Measurements from ENCODE around the gene MTF1. TPM values are rescaled to one million over a fixed set of nuclear protein-coding genes. Genes with fewer than 3 reads are reported as not detected.

MTF1 gene
- total and polyA plus RNA-seq, 5 experiments from 2014 or later: 10.3 to 28.1 (median 23.1) TPM

DNA sequence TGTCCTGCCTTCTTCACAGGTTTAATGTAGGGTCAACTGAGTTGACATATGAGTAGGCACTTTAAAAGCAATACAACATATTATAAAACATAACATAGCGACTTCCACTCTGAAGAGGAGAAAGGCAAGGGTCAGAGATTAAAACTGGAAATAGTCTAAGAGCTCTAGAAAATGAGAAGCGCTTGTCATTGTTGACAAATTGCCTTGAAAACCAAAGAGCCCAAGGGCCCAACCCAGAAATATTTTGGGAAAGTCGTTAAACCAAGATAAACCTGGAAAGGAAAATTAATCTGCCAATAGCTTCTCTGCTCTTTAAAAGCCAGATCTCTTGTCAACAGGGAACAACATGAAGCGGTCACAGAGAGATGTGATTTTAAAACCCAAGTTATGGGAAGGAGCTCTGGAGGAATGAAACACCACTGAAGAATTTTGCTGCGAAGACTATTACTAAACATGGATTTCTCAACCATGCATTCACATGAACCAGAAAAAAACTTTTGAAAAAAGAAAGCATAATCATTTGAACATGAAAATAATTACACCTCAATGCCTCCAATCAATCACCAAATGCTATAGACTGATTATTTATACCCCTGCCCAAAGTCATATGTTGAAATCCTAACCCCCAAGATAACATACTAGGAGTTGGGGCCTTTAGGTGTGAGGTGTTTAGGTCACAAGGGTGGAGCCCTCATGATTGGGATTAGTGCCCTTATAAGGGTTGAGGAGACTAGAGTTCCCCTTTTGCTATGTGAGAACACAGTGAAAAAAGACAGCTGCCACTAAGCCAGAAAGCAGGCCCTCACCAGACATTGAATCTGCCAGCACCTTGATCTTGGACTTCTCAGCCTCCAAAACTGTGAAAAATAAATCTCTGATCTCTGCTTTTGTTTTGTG lies 33.0 kb upstream of the MTF1 start:
- Mint-ChIP-seq H3K36me3 (peaks cover 0 to 39% (median 13%) of the 10 kb centered on the region in 3 donors), H3K27ac (peak overlapping the region in 8 of 10 donors; percentile 5 to 81 (median 63)), H3K4me3 (no peak overlapping the region), H3K27me3 (no peaks in the 10 kb centered on the region), H3K4me1 (peaks cover 3 to 16% (median 6%) of the 10 kb centered on the region in 4 donors), H3K9me3 (peaks cover 0 to 4% (median 0%) of the 10 kb centered on the region in 9 donors)
- ATAC-seq: no peak
- DNase-seq: no peak
- POLR2A ChIA-PET: interaction anchor here (0.7 to 1.2 kb wide), 2 partner anchors 127 kb away, joined by 3 to 6 read pairs; no protein-coding TSS in a partner anchor

DNA sequence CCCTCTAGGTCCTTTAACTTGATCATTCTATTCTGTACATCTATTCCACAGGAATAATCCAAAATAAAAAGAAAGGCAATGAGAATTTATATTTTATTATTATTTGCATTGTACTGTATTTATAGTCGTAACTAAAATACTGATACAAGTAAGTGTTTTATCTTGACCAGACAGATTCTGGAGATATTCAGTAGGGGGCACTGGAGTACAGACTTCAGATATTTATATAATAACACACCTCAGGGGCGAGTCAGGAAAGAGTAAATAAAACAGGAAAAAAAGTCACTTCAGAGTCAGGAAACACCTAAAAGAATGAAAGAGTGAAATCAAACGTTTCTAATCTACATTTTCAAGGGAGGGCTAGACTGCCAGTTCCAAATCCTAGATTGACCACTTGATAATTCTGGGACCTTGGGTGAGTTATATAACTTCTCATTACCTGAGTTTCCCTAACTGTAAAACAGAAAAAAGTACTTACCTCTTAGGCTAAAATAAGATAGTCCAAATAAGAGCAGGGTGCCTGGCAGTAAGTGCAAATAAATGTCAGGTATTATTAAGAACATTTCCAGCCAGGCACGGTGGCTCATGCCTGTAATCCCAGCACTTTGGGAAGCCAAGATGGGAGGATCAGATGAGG lies 31.1 kb upstream of the MTF1 start:
- H3K36me3 Mint-ChIP-seq: peaks cover 0 to 58% (median 22%) of the 10 kb centered on the region in 3 donors
- H3K4me3 Mint-ChIP-seq: no peak overlapping the region
- POLR2A ChIA-PET: no interaction called here
- H3K4me1 Mint-ChIP-seq: peaks cover 3 to 16% (median 7%) of the 10 kb centered on the region in 4 donors
- ATAC-seq (peak; percentile 65 to 76), DNase-seq (peak in 5 of 10 donors; percentile 10 to 64 (median 37))
- H3K9me3 Mint-ChIP-seq: peaks cover 0 to 4% (median 0%) of the 10 kb centered on the region in 9 donors
- H3K27ac Mint-ChIP-seq: peak overlapping the region in 9 of 10 donors; percentile 11 to 81 (median 48)
- H3K27me3 Mint-ChIP-seq: no peaks in the 10 kb centered on the region

DNA sequence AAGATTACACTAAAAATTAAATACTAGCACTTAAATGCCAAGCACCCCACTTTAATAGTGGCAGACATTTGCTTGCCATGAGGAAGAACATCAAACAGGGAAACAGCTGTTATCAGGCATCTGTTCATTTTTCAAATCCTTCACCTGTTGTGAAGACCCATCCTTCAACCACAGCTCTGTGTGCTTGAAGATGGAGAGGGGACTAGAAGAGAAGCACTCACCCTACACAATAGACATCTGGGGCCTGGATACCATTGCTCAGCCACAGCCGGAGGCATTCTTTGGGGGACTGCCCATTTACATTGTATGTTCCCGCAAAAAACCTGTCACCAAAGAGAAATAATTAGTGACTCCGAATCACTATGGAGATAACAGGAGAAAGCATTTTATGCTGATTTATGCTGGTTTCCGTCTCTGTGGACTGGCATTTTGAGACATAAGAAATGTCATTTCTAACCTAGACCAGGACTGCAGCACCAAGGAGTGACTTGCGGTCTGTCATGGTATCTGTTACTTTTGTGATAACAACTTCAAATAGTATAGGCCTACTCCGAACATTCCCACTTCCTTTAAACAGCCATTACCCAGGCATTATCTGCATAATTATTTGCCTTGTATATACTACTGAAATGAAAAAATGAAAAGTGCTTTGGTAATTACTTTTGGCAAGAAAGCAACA lies 28.8 kb upstream of the MTF1 start:
- ATAC-seq (no peak), DNase-seq (no peak)
- Mint-ChIP-seq H3K36me3 (peaks cover 0 to 79% (median 26%) of the 10 kb centered on the region in 3 donors), H3K4me1 (peaks cover 0 to 17% (median 10%) of the 10 kb centered on the region in 4 donors), H3K4me3 (no peak overlapping the region), H3K27me3 (no peaks in the 10 kb centered on the region), H3K9me3 (peaks cover 0 to 2% (median 0%) of the 10 kb centered on the region in 9 donors), H3K27ac (no peak overlapping the region)
- POLR2A ChIA-PET: no interaction called here

DNA sequence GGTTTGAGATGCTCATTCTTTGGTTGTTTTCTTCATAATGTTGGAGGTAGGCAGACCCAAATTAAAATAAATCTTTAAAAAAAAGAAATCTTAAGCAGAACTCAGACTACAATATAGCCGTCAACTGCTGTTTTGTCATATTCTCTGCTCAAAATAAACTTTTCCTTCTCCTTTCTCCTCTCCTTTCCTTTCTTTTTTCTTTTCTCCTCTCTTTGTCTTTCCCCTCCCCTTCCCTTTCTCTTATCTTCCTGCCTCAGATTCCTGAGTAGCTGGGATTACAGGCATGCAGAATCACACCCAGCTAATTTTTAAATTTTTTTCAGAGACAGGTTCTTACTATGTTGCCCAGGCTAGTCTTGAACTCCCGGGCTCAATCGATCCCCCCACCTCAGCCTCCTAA lies 24.8 kb upstream of the MTF1 start:
- H3K36me3 Mint-ChIP-seq: peaks cover 0 to 97% (median 30%) of the 10 kb centered on the region in 3 donors
- POLR2A ChIA-PET: no interaction called here
- H3K9me3 Mint-ChIP-seq: no peaks in the 10 kb centered on the region

DNA sequence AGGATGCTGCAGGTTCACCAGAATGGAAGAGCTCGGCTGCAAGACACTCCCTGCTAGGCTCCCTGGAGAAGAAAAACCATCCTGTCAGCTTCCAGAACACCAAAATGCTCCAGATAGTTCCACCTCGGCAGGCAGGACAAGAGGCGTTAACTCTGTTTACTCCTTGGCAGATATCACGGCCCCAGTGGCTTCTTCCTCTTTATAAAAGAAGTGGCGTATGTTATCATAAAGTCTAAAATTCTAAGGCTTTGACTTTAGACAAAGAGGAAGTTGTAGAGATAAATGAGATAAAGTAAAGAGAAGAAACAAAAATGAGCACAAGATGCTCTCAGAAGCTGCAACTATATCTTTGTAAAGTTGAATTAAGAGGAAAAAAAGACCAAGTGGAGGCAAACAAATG lies 24.3 kb upstream of the MTF1 start:
- H3K9me3 Mint-ChIP-seq: no peaks in the 10 kb centered on the region
- POLR2A ChIA-PET: no interaction called here
- DNase-seq (no peak), ATAC-seq (no peak)
- no peaks in the 10 kb centered on the region for H3K27me3 Mint-ChIP-seq
- H3K27ac Mint-ChIP-seq: peak overlapping the region in 6 of 10 donors; percentile 16 to 90 (median 58)
- peaks cover 0 to 96% (median 30%) of the 10 kb centered on the region in 3 donors for H3K36me3 Mint-ChIP-seq
- H3K4me3 Mint-ChIP-seq: peak overlapping the region in 2 of 10 donors; percentile 31 to 40
- H3K4me1 Mint-ChIP-seq: peaks cover 0 to 15% (median 4%) of the 10 kb centered on the region in 4 donors

More for the DNA sequence above, 24.8 kb upstream of the MTF1 start:
- DNase-seq (no peak), ATAC-seq (no peak)
- peak overlapping the region in 5 of 10 donors; percentile 16 to 90 (median 48) for H3K27ac Mint-ChIP-seq
- H3K4me1 Mint-ChIP-seq: peaks cover 0 to 15% (median 4%) of the 10 kb centered on the region in 4 donors
- no peaks in the 10 kb centered on the region for H3K27me3 Mint-ChIP-seq
- no peak overlapping the region for H3K4me3 Mint-ChIP-seq

DNA sequence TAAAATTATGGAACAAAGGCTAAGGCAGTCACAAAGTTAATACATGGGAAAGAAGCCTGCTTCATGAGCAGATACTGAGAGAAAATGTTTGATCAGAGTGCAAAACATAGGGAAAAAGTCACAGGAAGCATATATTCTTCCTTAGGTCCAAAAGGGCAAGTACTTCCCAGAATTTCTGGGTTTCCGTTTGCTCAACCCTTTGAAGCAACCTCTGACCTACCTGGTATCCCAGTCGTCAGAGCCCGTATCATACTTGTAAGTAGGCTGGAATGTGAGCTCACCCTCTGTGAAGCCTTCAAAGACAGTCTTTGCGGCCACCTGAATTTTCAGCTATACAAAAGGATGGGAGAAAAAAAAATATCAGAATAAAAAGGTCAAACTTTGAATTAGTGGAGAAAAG lies 20.5 kb upstream of the MTF1 start:
- POLR2A ChIA-PET: no interaction called here
- peaks cover 0 to 15% (median 3%) of the 10 kb centered on the region in 4 donors for H3K4me1 Mint-ChIP-seq
- H3K27ac Mint-ChIP-seq: no peak overlapping the region

DNA sequence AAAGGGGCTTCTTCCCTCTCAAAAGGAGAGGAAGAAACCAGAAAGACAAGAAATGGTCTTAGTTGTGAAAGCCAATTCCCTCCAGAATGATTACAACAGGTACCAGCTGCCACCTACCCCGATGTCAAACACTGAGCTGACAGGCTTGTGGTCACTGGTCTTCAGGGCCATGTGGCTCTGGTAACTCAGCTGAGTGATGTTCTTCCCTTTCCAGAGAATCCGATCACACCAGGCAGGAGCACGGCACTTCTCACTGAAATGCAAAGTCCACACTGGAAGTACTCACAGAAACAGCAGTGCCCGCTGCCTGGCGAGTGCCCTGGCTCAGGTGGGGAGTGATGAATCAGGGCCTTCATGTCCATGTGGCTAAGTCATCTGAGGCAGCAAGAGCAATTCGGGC lies 18.7 kb upstream of the MTF1 start:
- DNase-seq: no peak
- peaks cover 0 to 4% (median 0%) of the 10 kb centered on the region in 4 donors for H3K4me1 Mint-ChIP-seq
- POLR2A ChIA-PET: no interaction called here
- H3K9me3 Mint-ChIP-seq: no peaks in the 10 kb centered on the region
- H3K36me3 Mint-ChIP-seq: peaks cover 8 to 90% (median 26%) of the 10 kb centered on the region in 3 donors
- H3K4me3 Mint-ChIP-seq: no peak overlapping the region
- ATAC-seq: no peak
- H3K27ac Mint-ChIP-seq: peak overlapping the region in 3 of 10 donors; percentile 9 to 37 (median 31)
- no peaks in the 10 kb centered on the region for H3K27me3 Mint-ChIP-seq

More for the DNA sequence above, 20.5 kb upstream of the MTF1 start:
- ATAC-seq: no peak
- no peak overlapping the region for H3K4me3 Mint-ChIP-seq
- no peaks in the 10 kb centered on the region for H3K9me3 Mint-ChIP-seq
- DNase-seq: no peak
- no peaks in the 10 kb centered on the region for H3K27me3 Mint-ChIP-seq
- peaks cover 5 to 90% (median 19%) of the 10 kb centered on the region in 3 donors for H3K36me3 Mint-ChIP-seq

DNA sequence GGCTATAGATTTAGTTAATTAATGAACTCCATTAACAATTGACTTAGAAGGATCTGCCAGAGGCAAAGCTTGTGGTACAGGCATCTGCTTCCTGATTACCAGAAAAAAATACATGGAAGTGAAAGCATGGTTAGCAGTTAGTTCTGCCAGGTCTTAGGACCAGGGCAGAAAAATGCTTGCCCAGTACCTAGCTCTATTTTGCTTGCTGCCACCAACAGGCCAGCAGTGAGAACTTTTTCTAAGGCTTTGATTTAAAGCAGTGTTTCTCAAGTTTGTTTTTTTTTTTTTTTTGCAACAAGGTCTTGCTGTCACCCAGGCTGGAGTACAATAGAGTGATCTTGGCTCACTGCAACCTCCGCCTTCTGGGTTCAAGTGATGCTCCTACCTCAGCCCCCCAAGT lies 16.4 kb upstream of the MTF1 start:
- POLR2A ChIA-PET: interaction anchor here (0.9 kb wide), 1 partner anchor 16 kb away, joined by 4 read pairs; the partner anchor contains the start of gene MTF1

DNA sequence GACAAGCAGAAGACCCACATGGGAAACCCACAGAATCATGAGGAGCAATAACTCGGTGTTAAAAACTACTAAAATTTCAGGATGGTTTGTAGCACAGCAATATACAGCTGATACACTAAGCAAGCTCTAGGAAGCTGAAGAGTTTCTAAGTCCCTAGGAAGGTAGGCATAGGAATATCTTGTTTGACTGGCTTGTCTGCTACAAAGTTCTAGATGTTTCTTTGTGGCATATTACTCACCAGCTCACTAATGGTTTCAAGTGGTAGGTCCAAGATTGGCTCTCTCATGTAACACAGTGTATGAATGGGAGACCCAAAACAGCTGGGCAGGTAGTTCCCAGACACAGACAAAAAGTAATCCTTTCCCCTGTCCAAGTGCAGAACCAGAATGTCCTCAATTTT lies 13.3 kb upstream of the MTF1 start:
- peak overlapping the region in 1 of 10 donors; percentile 9 for H3K27ac Mint-ChIP-seq
- ATAC-seq: no peak
- DNase-seq: no peak
- H3K4me3 Mint-ChIP-seq: no peak overlapping the region
- no peaks in the 10 kb centered on the region for H3K27me3 Mint-ChIP-seq
- H3K36me3 Mint-ChIP-seq: peaks cover 6 to 90% (median 23%) of the 10 kb centered on the region in 3 donors
- H3K4me1 Mint-ChIP-seq: peaks cover 0 to 1% (median 0%) of the 10 kb centered on the region in 4 donors
- no peaks in the 10 kb centered on the region for H3K9me3 Mint-ChIP-seq
- POLR2A ChIA-PET: interaction anchor here (0.7 kb wide), 1 partner anchor 1320 kb away, joined by 4 read pairs; no protein-coding TSS in a partner anchor

More for the DNA sequence above, 16.4 kb upstream of the MTF1 start:
- DNase-seq: no peak
- Mint-ChIP-seq H3K27ac (peak overlapping the region in 1 of 10 donors; percentile 14), H3K27me3 (no peaks in the 10 kb centered on the region), H3K4me3 (no peak overlapping the region), H3K36me3 (peaks cover 8 to 91% (median 16%) of the 10 kb centered on the region in 3 donors), H3K4me1 (no peaks in the 10 kb centered on the region), H3K9me3 (no peaks in the 10 kb centered on the region)
- ATAC-seq: no peak

DNA sequence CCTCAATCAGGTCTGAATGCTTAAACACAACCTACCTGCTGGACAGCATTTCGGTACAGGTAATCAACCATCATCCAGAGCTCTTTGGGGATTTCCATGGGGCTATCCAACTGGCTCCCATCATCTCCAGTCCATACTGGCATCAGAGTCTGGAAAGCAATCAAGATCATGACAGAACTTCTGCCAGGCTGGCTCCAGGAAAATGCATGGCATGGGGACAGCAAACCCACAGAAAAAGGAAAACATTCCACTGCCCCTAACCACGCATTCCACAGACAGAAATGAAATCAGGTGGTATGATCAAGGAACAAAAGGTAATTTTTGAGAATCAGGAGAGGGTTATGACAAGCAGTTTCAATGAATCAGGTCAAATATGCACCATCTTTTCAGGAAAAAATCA lies 9.1 kb upstream of the MTF1 start:
- POLR2A ChIA-PET: interaction anchor here (0.6 to 0.7 kb wide), 2 partner anchors 83 to 1670 kb away, joined by 3 to 5 read pairs; no protein-coding TSS in a partner anchor

DNA sequence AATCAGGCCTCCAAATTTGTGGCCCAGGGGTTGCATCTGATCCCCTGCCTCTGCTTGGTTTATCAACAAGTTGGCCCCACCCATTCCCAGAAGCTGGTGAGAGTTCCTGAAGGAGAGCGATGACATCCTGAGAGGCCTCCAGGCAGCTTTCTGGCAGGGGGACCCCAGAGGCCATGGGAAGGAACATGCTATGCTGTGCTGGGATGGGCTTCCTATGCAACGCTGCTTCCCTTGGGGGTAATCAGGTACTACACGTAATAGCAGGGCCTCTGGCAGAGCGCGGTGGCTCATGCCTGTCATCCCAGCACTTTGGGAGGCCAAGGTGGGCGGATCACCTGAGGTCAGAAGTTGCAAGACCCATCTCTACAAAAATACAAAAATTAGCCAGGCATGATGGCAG lies 8.4 kb upstream of the MTF1 start:
- ATAC-seq (no peak), DNase-seq (no peak)
- Mint-ChIP-seq H3K36me3 (peaks cover 8 to 79% (median 13%) of the 10 kb centered on the region in 3 donors), H3K4me1 (peaks cover 0 to 1% (median 0%) of the 10 kb centered on the region in 4 donors), H3K27ac (no peak overlapping the region), H3K9me3 (no peaks in the 10 kb centered on the region), H3K4me3 (no peak overlapping the region), H3K27me3 (no peaks in the 10 kb centered on the region)
- POLR2A ChIA-PET: interaction anchor here (0.6 kb wide), 1 partner anchor 1671 kb away, joined by 3 read pairs; no protein-coding TSS in a partner anchor

More for the DNA sequence above, 9.1 kb upstream of the MTF1 start:
- DNase-seq: no peak
- Mint-ChIP-seq H3K4me1 (peaks cover 0 to 1% (median 0%) of the 10 kb centered on the region in 4 donors), H3K4me3 (no peak overlapping the region), H3K36me3 (peaks cover 8 to 84% (median 13%) of the 10 kb centered on the region in 3 donors), H3K27ac (peak overlapping the region in 2 of 10 donors; percentile 3 to 53), H3K9me3 (no peaks in the 10 kb centered on the region), H3K27me3 (no peaks in the 10 kb centered on the region)
- ATAC-seq: no peak

DNA sequence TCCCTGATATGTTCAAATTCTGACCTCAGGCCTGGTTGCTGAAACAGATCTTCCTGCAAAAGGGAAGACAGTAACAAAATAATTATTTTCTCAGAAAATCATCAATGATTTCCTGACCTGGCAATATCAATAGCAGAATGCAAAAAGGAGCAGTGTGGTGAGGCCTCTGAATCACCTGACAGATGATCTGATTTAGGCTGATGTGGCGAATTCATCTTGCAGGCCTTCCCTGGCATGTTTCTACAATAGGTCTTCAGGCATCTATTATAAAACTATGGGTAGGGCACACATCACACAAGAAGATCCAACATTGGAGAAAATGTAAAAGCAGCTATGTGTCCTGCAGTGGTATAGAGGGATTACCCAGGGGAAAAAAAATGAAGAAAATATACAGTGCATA lies 7.1 kb upstream of the MTF1 start:
- Mint-ChIP-seq H3K36me3 (peaks cover 8 to 77% (median 15%) of the 10 kb centered on the region in 3 donors), H3K27me3 (no peaks in the 10 kb centered on the region), H3K9me3 (no peaks in the 10 kb centered on the region), H3K4me3 (no peak overlapping the region), H3K27ac (peak overlapping the region in 3 of 10 donors; percentile 30 to 50 (median 47)), H3K4me1 (peaks cover 0 to 1% (median under 1%) of the 10 kb centered on the region in 4 donors)
- no peak for DNase-seq
- POLR2A ChIA-PET: no interaction called here
- no peak for ATAC-seq

All from naive thymus-derived CD8-positive, alpha-beta T cell (primary cell).